ENCODE measurements around the gene KRTAP19-6. TPM values are rescaled to one million over a fixed set of nuclear protein-coding genes. Genes with fewer than 3 reads are reported as not detected.

The KRTAP19-6 gene
- total RNA-seq, 2 donors from 2014 or later = not detected

DNA sequence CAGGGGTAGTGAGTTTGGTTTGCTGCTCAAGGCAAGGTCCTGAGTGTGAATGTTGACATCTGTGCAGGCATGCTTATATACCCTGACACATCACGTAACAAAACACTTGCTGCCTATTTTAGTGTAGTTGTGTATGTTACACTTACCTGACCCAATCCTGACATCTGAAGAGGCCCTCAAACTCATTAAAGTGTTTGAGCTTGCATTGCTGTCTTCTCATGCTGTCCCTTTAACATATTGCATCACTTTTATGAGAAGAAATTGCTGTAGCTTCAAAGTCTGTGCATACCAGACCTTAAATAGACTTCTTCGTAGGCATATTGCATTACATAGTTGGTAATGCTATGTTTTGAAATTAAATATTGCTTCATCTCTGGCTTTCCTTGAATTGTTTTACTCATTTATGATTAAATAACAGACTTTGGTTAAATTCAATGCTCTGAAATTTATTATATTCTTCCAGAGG lies 49.7 kb downstream of the KRTAP19-6 start, which contains the start of gene KRTAP19-3:
TSS of gene KRTAP19-3 (minus strand) at position 51 of the 466 bp plus-strand sequence. CDS start 56 bp downstream, outside the sequence.
- Mint-ChIP-seq H3K9me3 (peaks cover 0 to 5% of the 10 kb centered on the region in 2 donors), H3K36me3 (peaks cover 0 to 2% of the 10 kb centered on the region in 2 donors), H3K27ac (no peak within 1 kb of the TSS)
- no peak for ATAC-seq
- DNase-seq (ENCODE audit: low spot score in 2 of 2) = no peak

Other genes with a start within 250 kb of the KRTAP19-6 start
- gene KRTAP26-1, start 221.5 kb downstream of the KRTAP19-6 start, total RNA-seq = not detected
- gene KRTAP27-1, start 204.2 kb downstream of the KRTAP19-6 start, total RNA-seq = not detected
- not detected for gene KRTAP23-1, start 193.3 kb downstream of the KRTAP19-6 start, total RNA-seq
- gene KRTAP13-2, start 169.6 kb downstream of the KRTAP19-6 start, total RNA-seq = not detected
- gene KRTAP13-1, start 145.8 kb downstream of the KRTAP19-6 start, total RNA-seq = not detected
- gene KRTAP13-3, start 115.9 kb downstream of the KRTAP19-6 start, total RNA-seq = not detected
- gene KRTAP13-4, start 111.6 kb downstream of the KRTAP19-6 start, total RNA-seq = not detected
- not detected for gene KRTAP15-1, start 101.6 kb downstream of the KRTAP19-6 start, total RNA-seq
- gene KRTAP19-1, start 61.5 kb downstream of the KRTAP19-6 start, total RNA-seq = not detected
- not detected for gene KRTAP19-2, start 54.4 kb downstream of the KRTAP19-6 start, total RNA-seq
- gene KRTAP19-3, start 49.9 kb downstream of the KRTAP19-6 start, total RNA-seq = not detected
- gene KRTAP19-4, start 44.7 kb downstream of the KRTAP19-6 start, total RNA-seq = not detected
- gene KRTAP19-5, start 39.7 kb downstream of the KRTAP19-6 start, total RNA-seq = not detected
- gene KRTAP19-7, start 19.4 kb upstream of the KRTAP19-6 start, total RNA-seq = not detected
- gene KRTAP22-2, start 48.5 kb upstream of the KRTAP19-6 start, total RNA-seq = not detected
- not detected for gene KRTAP6-3, start 50.6 kb upstream of the KRTAP19-6 start, total RNA-seq
- not detected for gene KRTAP6-2, start 57.0 kb upstream of the KRTAP19-6 start, total RNA-seq
- not detected for gene KRTAP22-1, start 59.2 kb upstream of the KRTAP19-6 start, total RNA-seq
- gene KRTAP6-1, start 72.1 kb upstream of the KRTAP19-6 start, total RNA-seq = not detected
- gene KRTAP20-1, start 74.6 kb upstream of the KRTAP19-6 start, total RNA-seq = not detected
- not detected for gene KRTAP20-4, start 78.8 kb upstream of the KRTAP19-6 start, total RNA-seq
- not detected for gene KRTAP20-2, start 93.3 kb upstream of the KRTAP19-6 start, total RNA-seq
- gene KRTAP20-3, start 101.0 kb upstream of the KRTAP19-6 start, total RNA-seq = not detected
- gene KRTAP21-3, start 176.9 kb upstream of the KRTAP19-6 start, total RNA-seq = not detected
- not detected for gene KRTAP21-2, start 205.4 kb upstream of the KRTAP19-6 start, total RNA-seq
- not detected for gene KRTAP21-1, start 213.6 kb upstream of the KRTAP19-6 start, total RNA-seq